IMR-90 (cell line): ENCODE results near the gene SPAG8.

ENCODE experiments used
- CEBPB ChIP-seq: IDR thresholded peaks from 2 replicates; pipeline ENCODE4 v1.6.1; 2012; ENCODE audit warnings: low read depth, low read length, improper control_type of control experiment
- CHD1 ChIP-seq: IDR thresholded peaks from 2 replicates; pipeline ENCODE4 v1.6.1; 2012; ENCODE audit warnings: low read depth, low read length, improper control_type of control experiment
- FOS ChIP-seq: fragments of 150-350 bp; IDR thresholded peaks from 2 replicates; pipeline ENCODE4 v1.6.1; 2016; ENCODE audit warnings: low read depth, low read length
- RAD21 ChIP-seq: IDR thresholded peaks from 2 replicates; pipeline ENCODE4 v1.6.1; 2012; ENCODE audit warnings: low read length, improper control_type of control experiment
- TF ChIP-seq, protein P1 (sequence below): conservative IDR thresholded peaks from 2 replicates; pipeline ENCODE4 v1.5.1; 2012; ENCODE audit warnings: mild to moderate bottlenecking, low read depth, low read length, improper control_type of control experiment
- TF ChIP-seq, protein P2 (sequence below): fragments of 150-350 bp; IDR thresholded peaks from 2 replicates; pipeline ENCODE4 v1.6.1; 2016; ENCODE audit warnings: low read depth, mild to moderate bottlenecking, low read length, moderate library complexity, borderline replicate concordance
- TF ChIP-seq, protein P3 (sequence below): fragments of 150-350 bp; IDR thresholded peaks from 2 replicates; pipeline ENCODE4 v1.6.1; 2017; ENCODE audit warnings: mild to moderate bottlenecking, antibody characterized with exemption, low read length, low read depth

DNA sequence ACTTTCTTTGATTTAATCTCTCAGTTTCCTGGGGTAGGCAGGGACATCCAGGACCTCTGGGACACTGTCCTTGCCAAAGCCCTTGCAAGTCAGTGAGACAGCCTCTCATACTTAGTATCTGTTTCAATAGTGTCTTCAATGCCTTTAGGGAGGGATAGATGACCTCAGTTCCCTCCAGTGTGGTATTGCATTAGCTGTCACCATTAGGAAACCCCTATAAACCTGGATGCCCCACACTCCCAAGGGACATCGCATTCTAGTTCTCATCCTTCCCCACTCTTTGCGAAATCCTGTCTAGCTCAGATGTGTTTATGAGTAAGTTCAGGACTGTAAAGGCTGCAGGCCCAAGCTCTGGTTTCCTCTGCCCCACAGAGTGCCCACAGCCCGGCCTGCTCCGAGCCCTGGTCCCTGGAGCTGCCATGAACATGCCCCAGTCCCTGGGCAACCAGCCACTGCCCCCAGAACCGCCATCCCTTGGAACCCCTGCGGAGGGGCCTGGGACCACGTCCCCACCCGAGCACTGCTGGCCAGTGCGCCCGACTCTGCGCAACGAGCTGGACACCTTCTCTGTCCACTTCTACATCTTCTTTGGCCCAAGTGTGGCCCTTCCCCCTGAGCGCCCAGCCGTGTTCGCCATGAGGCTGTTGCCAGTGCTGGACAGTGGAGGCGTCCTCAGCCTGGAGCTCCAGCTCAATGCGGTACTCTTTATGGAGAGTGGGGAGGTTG lies 30.1 kb upstream of the SPAG8 start:
- TF ChIP-seq, protein P1, sequence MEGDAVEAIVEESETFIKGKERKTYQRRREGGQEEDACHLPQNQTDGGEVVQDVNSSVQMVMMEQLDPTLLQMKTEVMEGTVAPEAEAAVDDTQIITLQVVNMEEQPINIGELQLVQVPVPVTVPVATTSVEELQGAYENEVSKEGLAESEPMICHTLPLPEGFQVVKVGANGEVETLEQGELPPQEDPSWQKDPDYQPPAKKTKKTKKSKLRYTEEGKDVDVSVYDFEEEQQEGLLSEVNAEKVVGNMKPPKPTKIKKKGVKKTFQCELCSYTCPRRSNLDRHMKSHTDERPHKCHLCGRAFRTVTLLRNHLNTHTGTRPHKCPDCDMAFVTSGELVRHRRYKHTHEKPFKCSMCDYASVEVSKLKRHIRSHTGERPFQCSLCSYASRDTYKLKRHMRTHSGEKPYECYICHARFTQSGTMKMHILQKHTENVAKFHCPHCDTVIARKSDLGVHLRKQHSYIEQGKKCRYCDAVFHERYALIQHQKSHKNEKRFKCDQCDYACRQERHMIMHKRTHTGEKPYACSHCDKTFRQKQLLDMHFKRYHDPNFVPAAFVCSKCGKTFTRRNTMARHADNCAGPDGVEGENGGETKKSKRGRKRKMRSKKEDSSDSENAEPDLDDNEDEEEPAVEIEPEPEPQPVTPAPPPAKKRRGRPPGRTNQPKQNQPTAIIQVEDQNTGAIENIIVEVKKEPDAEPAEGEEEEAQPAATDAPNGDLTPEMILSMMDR: no peak
- TF ChIP-seq FOS: no peak
- TF ChIP-seq CEBPB: no peak
- TF ChIP-seq, protein P2, sequence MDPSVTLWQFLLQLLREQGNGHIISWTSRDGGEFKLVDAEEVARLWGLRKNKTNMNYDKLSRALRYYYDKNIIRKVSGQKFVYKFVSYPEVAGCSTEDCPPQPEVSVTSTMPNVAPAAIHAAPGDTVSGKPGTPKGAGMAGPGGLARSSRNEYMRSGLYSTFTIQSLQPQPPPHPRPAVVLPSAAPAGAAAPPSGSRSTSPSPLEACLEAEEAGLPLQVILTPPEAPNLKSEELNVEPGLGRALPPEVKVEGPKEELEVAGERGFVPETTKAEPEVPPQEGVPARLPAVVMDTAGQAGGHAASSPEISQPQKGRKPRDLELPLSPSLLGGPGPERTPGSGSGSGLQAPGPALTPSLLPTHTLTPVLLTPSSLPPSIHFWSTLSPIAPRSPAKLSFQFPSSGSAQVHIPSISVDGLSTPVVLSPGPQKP: no peak
- no peak for TF ChIP-seq RAD21
- no peak for TF ChIP-seq CHD1
- TF ChIP-seq, protein P3, sequence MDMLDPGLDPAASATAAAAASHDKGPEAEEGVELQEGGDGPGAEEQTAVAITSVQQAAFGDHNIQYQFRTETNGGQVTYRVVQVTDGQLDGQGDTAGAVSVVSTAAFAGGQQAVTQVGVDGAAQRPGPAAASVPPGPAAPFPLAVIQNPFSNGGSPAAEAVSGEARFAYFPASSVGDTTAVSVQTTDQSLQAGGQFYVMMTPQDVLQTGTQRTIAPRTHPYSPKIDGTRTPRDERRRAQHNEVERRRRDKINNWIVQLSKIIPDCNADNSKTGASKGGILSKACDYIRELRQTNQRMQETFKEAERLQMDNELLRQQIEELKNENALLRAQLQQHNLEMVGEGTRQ: no peak
